HG02852 (cell line): ENCODE data around the gene DSCAM.

Experiments used
- ATAC-seq: cut with Tn5 transposase; IDR thresholded peaks from one replicate; pipeline ENCODE4 v1.9.1; 2021; ENCODE audit warnings: mild to moderate bottlenecking, moderate library complexity; ENCODE audit not compliant: unreplicated experiment

Gene DSCAM

DNA sequence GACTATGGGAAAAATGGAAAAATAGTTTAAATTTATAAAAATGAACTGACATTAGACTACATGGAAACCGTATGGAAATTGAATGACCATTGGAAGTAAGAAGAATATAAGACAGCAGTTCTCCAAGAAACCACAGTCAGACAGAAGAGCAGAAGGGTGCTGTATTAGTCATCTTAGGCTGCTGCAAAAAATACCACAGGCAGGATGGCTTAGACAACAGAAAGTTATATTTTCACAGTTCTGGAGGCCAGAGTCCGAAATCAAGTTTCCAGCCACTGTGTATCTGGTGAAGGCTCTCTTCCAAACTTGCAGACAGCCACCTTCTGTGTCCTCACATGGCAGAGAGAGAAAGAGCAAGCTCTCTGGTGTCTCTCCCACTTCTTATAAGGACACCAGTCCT is 175.2 kb downstream of the DSCAM start:
- ATAC-seq = no peak

- ATAC-seq = no peak
These were observed 178.2 kb downstream of the DSCAM start for GRCh38 chr21:40668555-40669275.

DNA sequence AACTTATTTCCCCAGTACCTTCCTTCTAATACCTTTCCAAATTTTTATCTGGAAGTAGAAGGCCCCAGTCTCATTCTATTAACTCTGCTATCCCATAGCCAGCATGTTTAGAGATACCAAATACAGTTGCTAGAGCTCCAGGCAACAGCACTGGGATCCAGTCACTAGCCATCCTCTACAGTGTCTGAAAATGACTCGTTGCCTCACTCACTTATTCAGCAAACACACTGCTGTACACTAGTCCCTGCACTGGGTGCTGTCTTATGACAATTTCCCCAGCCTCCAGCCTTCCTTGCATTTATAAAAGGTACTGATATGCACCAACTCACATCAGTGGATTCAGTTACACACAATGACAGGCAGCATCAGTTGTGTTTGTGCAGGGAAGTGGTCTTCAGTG is 179.0 kb downstream of the DSCAM start:
- no peak for ATAC-seq

GRCh38 chr21:40662889-40663288 is 184.1 kb downstream of the DSCAM start:
- no peak for ATAC-seq

DNA sequence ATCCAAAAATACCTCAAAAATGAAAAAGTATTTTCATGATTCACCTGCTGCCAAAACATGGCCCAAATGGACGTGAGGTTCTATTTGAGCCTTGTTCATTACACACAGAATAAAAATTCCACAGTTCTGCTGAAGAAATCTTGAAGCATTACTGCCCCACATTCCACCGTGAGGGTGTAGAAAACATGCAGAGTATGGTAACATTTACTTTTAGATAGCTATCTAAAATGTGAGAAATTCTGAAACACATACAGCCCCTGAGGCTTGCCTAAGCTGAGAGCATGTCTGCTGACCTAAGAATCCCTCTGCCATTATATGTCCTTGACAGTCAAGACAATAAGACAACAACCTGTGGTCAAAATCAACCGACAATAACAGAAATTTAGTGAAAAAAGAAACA is 186.5 kb downstream of the DSCAM start:
- no peak for ATAC-seq

DNA sequence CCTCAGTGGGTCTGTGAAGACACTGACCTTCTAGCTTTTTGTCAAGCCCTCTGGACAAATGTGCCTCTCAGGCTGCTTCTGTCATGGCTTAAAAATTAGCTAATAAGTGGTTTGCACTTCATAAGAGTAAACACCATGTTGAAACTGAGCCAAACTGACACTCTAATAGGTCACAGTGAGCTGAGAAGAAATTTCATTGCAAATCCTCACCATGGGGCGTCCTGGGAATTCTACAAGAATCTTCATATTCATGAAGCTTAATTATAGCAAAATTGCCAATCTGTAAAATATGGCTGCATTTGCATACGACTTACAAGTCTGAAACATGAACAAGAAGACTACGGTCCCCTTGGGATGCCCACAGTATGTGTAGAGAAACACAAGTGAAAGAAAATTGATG is 188.6 kb downstream of the DSCAM start:
- no peak for ATAC-seq

GRCh38 chr21:40652436-40652835 is 194.5 kb downstream of the DSCAM start:
- no peak for ATAC-seq

DNA sequence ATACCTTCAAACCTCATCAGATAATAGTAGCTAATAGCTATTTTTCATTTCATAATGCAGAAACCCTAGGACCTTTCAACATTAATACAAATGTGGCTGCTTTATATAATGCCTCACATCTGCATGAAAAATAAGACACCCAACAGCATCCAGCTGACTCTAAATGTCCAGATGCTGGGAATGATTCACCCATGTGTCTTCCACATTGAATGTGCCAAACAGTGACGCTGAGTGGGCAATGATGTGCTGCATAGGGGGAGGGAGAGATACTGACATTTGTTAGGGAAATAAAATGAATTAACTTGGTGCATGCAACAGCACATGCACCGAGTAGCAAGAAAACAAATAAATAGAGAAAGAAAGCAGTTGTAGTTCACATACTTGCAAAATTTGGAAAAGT is 199.3 kb downstream of the DSCAM start:
- no peak for ATAC-seq

GRCh38 chr21:40646651-40647050 is 200.3 kb downstream of the DSCAM start:
- ATAC-seq = no peak

DNA sequence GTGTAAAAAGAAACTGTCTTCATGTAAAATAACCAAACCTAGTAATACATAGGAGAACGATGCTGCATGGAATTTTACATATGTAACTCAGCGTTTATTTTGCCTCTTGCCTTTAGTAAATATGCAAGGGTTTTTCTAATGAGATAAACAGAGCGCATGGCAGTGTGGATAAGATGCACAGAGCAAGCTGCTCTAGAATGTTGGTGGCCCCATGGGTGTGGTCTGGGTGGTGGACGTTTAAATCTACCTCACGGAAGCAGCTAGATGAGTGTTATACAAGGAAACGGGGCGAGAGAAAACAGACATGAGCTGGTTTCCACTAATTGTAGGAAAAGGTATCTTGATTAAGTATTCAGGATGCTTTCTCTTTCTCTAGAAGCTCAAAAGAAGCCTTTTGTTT is 205.9 kb downstream of the DSCAM start:
- ATAC-seq = no peak

GRCh38 chr21:40640266-40640789 is 206.6 kb downstream of the DSCAM start:
- ATAC-seq = no peak

GRCh38 chr21:40639616-40640194 is 207.3 kb downstream of the DSCAM start:
- no peak for ATAC-seq

DNA sequence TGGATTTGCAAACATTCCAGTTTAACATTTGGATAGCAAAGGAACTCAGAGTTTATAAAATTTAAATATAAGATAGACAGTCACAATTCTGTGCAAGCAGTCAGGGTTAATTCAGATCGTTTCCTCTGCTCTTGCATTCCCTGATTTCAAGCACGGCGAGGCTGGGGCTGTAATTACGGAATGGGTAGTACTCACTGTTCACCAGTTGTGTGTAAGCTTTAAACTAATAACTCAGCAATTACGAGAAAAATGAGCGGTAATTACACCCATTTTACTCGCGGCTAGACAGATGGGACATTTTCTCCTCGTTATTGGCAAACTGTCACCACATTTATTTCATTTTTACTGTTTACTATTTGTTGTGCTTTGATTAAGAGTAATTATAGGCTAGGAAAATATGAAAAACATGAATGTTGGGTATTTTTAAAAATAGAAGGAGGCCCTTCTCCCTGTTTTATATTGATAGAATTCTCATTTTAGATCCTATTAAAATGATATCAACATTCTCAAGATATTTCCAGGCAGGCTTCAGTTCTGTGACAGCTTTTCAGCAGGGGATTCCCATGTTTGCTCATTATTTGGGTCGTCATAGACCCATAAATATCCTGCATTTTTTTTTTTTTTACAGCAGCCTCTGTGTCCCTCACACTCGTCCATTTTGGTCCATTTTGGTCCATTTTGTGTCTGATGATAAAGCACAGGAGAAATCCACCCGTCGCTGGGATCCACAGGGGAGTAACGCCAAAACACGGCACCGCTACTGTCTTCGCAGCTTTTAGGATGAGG is 208.3 kb downstream of the DSCAM start:
- no peak for ATAC-seq

- no peak for ATAC-seq
These were observed 210.9 kb downstream of the DSCAM start for GRCh38 chr21:40636026-40636425.

GRCh38 chr21:40635391-40635790 is 211.6 kb downstream of the DSCAM start:
- ATAC-seq = no peak

DNA sequence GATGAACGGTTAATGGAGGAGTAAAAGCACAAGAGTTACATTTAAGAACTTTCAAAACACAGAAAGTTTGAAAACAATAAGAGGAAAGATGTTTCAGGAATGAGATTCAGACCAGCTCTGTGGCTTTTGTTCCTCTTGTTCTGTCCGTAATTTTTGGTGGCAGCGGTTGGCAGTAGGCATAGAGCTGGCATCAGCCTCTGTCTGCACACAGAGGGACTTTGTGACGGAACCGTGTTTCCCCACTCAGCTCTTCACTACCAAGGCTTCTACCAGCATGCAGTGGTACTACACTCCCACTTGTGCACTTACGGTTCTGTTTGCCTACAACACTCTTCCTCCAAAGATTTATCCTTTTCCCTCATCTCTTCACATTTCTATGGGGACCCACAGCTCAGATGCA is 212.8 kb downstream of the DSCAM start:
- no peak for ATAC-seq

- no peak for ATAC-seq
These were observed 213.9 kb downstream of the DSCAM start for GRCh38 chr21:40633048-40633447.

GRCh38 chr21:40631211-40631610 is 215.7 kb downstream of the DSCAM start:
- ATAC-seq = no peak

DNA sequence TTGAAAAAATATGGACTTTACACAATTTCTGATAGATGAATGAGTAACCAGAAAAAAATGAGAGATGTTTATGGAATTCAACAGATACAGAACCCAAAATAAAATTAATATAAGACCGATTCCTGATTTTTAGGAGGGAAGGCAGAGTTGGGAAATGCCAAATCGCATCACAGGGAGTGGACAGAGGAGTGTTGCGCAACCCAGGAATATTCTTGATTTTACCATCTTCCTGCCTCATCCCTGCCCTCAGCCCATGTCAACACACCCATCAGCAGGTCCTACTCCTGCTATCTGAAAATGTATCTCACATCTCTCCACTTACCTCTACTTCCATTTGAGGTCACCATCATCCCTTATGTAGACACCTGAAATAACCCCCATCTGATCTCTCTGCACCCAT is 221.0 kb downstream of the DSCAM start:
- ATAC-seq = no peak

GRCh38 chr21:40623528-40623927 is 223.4 kb downstream of the DSCAM start:
- no peak for ATAC-seq

DNA sequence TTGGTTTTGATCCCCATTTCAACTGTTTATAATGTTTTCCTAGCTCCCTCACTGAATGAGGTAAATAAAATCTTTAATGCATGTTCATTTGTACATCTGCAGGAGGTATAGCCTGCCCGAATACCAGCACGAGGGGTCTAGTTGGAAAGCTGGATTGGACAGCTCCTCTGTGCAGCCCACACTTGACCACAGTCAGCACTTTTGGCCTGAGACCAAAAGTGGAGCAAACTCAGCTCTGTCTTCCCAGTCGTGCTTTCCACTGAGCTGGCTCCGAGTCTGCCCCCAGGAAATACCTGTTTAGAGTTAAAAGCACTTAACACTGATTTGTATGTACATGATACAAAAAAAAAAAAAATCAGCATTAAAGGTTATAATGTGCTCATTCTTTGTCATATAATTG is 224.4 kb downstream of the DSCAM start:
- ATAC-seq = no peak
